AG08396 (cell line): ENCODE measurements around the gene LDLRAD4.

Experiments used
- DNase-seq: peaks from one replicate; pipeline ENCODE4 v3.0.0; 2012; ENCODE audit warnings: low spot score, mixed read lengths

LDLRAD4 gene

GRCh38 chr18:13387855-13388548 is 169.4 kb downstream of the LDLRAD4 start:
- peak; percentile 65 for DNase-seq

GRCh38 chr18:13388586-13389490 is 170.3 kb downstream of the LDLRAD4 start:
- DNase-seq: no peak

GRCh38 chr18:13389491-13390131 is 171.1 kb downstream of the LDLRAD4 start:
- DNase-seq: no peak

GRCh38 chr18:13390196-13390595 is 171.6 kb downstream of the LDLRAD4 start:
- DNase-seq: no peak

GRCh38 chr18:13390711-13391110 is 172.2 kb downstream of the LDLRAD4 start:
- DNase-seq: no peak

GRCh38 chr18:13392029-13392750 is 173.6 kb downstream of the LDLRAD4 start:
- DNase-seq: no peak

- no peak for DNase-seq
These were observed 174.3 kb downstream of the LDLRAD4 start for GRCh38 chr18:13392899-13393298.

- no peak for DNase-seq
These were observed 174.8 kb downstream of the LDLRAD4 start for GRCh38 chr18:13393338-13393737.

- DNase-seq: no peak
These were observed 176.2 kb downstream of the LDLRAD4 start for GRCh38 chr18:13394801-13395200.

GRCh38 chr18:13395577-13395976 is 177.0 kb downstream of the LDLRAD4 start:
- no peak for DNase-seq

GRCh38 chr18:13397504-13398163 is 179.1 kb downstream of the LDLRAD4 start:
- DNase-seq: no peak

GRCh38 chr18:13398631-13399030 is 180.1 kb downstream of the LDLRAD4 start:
- DNase-seq: no peak

GRCh38 chr18:13399511-13399910 is 181.0 kb downstream of the LDLRAD4 start:
- no peak for DNase-seq

- DNase-seq: no peak
These were observed 182.2 kb downstream of the LDLRAD4 start for GRCh38 chr18:13400636-13401315.

- DNase-seq: no peak
These were observed 182.8 kb downstream of the LDLRAD4 start for GRCh38 chr18:13401404-13401803.

GRCh38 chr18:13401826-13402225 is 183.3 kb downstream of the LDLRAD4 start:
- DNase-seq: no peak

- DNase-seq: no peak
These were observed 185.4 kb downstream of the LDLRAD4 start for GRCh38 chr18:13403786-13404549.

GRCh38 chr18:13405305-13406038 is 186.9 kb downstream of the LDLRAD4 start:
- DNase-seq: no peak

- no peak for DNase-seq
These were observed 187.6 kb downstream of the LDLRAD4 start for GRCh38 chr18:13406049-13406615.
